Psoas muscle (tissue), 8 donors: ENCODE data around the gene TMEM258. TPM values are rescaled to one million over a fixed set of nuclear protein-coding genes. Genes with fewer than 3 reads are reported as not detected.

Experiments
- ATAC-seq, 4 donors: fragments of 200-7000 bp; cut with Tn5 transposase; one replicate each; pipeline ENCODE4 v1.9.1; 2020; ENCODE audit warnings: moderate library complexity in 3 of 4, mild to moderate bottlenecking in 2 of 4
- DNase-seq, 2 donors: peaks; one replicate each; pipeline ENCODE4 v3.0.0-alpha.2; 2020
- H3K27ac ChIP-seq: fragments of 200-600 bp; one replicate; pipeline ENCODE4 v1.8.0; 2022
- H3K27me3 ChIP-seq, 3 donors: fragments of 200-600 bp in 1 of 3; one replicate each; pipeline versions ENCODE4 v1.6.1 to v1.8.0; 2013 to 2022; ENCODE audit warnings: low read length in 2 of 3, mild to moderate bottlenecking in 2 of 3, moderate library complexity in 1 of 3; ENCODE audit not compliant: insufficient read depth in 3 of 3
- H3K36me3 ChIP-seq, 2 donors: fragments of 200-600 bp in 1 of 2; one replicate each; pipeline versions ENCODE4 v1.6.1 to v1.8.0; 2013 to 2022; ENCODE audit warnings: low read depth in 1 of 2, mild to moderate bottlenecking in 1 of 2, moderate library complexity in 1 of 2; ENCODE audit not compliant: insufficient read depth in 1 of 2
- H3K4me1 ChIP-seq: fragments of 200-600 bp; one replicate; pipeline ENCODE4 v1.8.0; 2022
- H3K4me3 ChIP-seq: fragments of 200-600 bp; one replicate; pipeline ENCODE4 v1.8.0; 2022; ENCODE audit warnings: mild to moderate bottlenecking
- H3K9me3 ChIP-seq: fragments of 200-600 bp; one replicate; pipeline ENCODE4 v1.8.0; 2022
- WGBS, 3 donors: extraction: QIAGEN DNeasy Blood & Tissue Kit; methylation state at CpG; one replicate each; pipeline versions ENCODE4 v1.1.6 to v1.1.7; 2013; 5-methylcytosine and 5-hydroxymethylcytosine counted together
- intact Hi-C, 2 donors: fragments of 100-400 bp; cut with DNase I; formaldehyde crosslinking; loops; one replicate each; pipeline versions ENCODE4 v1.11.0 to v1.14.2; 2022
- polyA plus RNA-seq, 3 donors: library from polyadenylated mRNA; stranded (reverse); fragments of 200-250 nt; gene quantifications; one replicate each; pipeline ENCODE4 v1.2.3, GENCODE V29; 2013
- total RNA-seq, 4 donors: library from RNA; stranded (reverse); fragmentation: NEBNext Ultra II Directional in 2 of 4; extraction: Animal tissue kit (Norgen Biotek cat#: 25700) in 2 of 4; gene quantifications; one replicate each; pipeline versions ENCODE4 v1.2.1 to v1.2.4, GENCODE V29; 2021 to 2023
- TF ChIP-seq, protein P1 (sequence below): fragments of 200-600 bp; IDR thresholded peaks from one replicate; pipeline ENCODE4 v1.8.0; 2022; ENCODE audit warnings: antibody characterized with exemption
- donor health status: healthy with polysubstance abuse.
- donor health status: DM: no; HTN: no; CAD: no; lungs with moderate emphysema.
- donor health status: Bipolar disorder and iron deficiency.
- donor health status: healthy.
- donor health status: DM: yes; HTN: yes; CAD: no.
- donor health status: DM: no; HTN: no; CAD: no.
- donor health status: DM: no; HTN: no; CAD: no.
- donor health status: DM: yes; HTN: yes; CAD: no.

The TMEM258 gene
- total and polyA plus RNA-seq, 7 donors = 76.0 to 177 (median 93.2) TPM

DNA sequence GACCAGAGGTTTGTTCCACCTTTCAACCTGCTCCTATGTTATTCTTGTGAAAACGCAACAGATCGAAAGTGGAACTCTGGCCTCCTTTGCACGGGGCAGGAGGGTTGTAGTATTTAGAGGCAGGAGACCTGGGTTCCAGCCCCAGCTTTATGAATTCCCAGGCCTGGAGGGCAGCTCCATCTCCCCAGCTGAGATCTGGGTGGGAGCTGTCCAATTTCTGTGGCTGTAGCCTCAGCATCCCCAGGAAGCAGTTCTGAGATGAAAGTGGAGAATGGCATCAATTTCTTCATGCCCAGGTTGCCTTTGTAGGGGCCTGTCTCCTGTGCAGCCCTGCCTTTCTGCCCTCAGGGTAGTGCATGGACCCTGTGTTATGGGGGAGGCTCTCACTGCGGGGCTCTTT is 39.8 kb upstream of the TMEM258 start:
- peaks cover 12% of the 10 kb centered on the region for H3K4me1 ChIP-seq

DNA sequence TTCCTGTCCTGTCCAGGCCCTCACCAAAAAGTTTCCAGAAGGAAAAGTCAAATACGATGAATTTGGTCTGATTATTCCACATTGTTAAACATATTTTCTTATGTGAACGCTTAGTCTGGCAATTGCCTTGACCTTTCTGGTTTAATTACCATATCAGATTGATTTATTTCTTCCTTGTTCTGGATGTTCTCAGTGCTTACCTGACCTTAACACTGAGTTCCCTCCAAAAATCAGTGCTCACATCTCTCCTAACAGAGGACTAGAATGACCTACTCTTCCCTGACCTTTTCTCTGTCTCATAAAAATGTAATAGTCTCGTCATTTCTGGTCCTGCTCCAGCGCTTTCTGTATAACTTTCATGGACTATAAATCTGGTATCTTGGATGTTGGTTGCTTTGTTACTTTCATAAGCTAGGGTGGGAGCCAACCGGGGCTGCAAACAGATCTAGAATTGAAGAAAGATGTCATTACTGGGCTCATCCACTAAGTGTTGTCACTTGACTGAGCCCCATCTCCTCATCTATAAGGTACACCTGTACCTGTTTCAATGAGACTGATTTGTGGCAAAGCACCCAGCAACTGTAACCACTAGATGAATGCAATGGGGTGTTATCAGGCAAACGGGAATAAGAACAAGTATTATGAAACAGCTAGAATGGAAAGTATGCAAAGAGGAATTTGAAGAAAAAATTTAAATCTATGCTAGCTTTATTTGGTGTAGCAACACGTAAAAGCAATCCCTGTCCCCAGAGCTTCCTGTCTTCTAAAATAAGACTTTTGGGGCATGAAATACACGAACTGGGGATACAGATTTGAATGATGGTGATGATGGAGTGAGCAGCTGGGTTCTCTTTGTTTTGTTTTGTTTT is 38.1 kb upstream of the TMEM258 start:
- DNase-seq (no peak), ATAC-seq (no peak)
- intact Hi-C loops = no loop called here
- TF ChIP-seq, protein P1, sequence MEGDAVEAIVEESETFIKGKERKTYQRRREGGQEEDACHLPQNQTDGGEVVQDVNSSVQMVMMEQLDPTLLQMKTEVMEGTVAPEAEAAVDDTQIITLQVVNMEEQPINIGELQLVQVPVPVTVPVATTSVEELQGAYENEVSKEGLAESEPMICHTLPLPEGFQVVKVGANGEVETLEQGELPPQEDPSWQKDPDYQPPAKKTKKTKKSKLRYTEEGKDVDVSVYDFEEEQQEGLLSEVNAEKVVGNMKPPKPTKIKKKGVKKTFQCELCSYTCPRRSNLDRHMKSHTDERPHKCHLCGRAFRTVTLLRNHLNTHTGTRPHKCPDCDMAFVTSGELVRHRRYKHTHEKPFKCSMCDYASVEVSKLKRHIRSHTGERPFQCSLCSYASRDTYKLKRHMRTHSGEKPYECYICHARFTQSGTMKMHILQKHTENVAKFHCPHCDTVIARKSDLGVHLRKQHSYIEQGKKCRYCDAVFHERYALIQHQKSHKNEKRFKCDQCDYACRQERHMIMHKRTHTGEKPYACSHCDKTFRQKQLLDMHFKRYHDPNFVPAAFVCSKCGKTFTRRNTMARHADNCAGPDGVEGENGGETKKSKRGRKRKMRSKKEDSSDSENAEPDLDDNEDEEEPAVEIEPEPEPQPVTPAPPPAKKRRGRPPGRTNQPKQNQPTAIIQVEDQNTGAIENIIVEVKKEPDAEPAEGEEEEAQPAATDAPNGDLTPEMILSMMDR = no peak
- 45 to 61% (median 47%) methylated on average over 8 of the region's 8 CpGs for WGBS, 3 donors
- peak overlapping the region; percentile 42 for H3K27ac ChIP-seq
- H3K36me3 ChIP-seq = no peaks in the 10 kb centered on the region
- H3K27me3 ChIP-seq = peaks cover 0 to 30% (median 10%) of the 10 kb centered on the region in 3 donors
- no peak overlapping the region for H3K4me3 ChIP-seq
- H3K4me1 ChIP-seq = peaks cover 12% of the 10 kb centered on the region
- H3K9me3 ChIP-seq = no peaks in the 10 kb centered on the region

More for the DNA sequence above, 39.8 kb upstream of the TMEM258 start:
- ATAC-seq (no peak), DNase-seq (no peak)
- Histone ChIP-seq H3K4me3 (no peak overlapping the region), H3K9me3 (no peaks in the 10 kb centered on the region), H3K27me3 (peaks cover 0 to 22% (median 7%) of the 10 kb centered on the region in 3 donors), H3K27ac (no peak overlapping the region), H3K36me3 (no peaks in the 10 kb centered on the region)
- 86 to 94% (median 91%) methylated on average over 4 of the region's 4 CpGs for WGBS, 3 donors
- intact Hi-C loops = no loop called here
- TF ChIP-seq, protein P1 = no peak

DNA sequence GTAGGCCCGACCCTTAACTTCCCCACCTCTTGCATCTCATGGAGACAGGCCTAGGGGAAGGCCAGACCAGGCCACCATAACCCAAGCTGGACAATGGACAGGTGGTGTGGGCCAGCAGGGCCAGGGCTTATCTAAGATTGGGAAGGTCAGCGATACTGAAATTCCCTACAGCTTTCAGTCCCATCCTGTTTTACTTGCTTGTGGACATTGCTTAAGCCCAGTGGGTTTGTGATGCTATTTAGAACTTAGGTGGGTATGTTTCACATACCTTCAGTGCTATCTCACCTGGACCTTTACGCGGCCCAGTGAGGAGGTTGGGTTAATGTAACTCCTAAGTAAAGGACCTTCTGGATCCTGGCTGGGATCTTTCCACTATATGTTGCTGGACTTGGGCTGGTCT is 37.4 kb upstream of the TMEM258 start:
- intact Hi-C loops = no loop called here
- Histone ChIP-seq H3K36me3 (no peaks in the 10 kb centered on the region), H3K27ac (peak overlapping the region; percentile 39), H3K27me3 (peaks cover 0 to 30% (median 10%) of the 10 kb centered on the region in 3 donors), H3K4me1 (peaks cover 12% of the 10 kb centered on the region), H3K4me3 (peak overlapping the region; percentile 60), H3K9me3 (no peaks in the 10 kb centered on the region)
- 72 to 80% (median 77%) methylated on average over 4 of the region's 4 CpGs for WGBS, 3 donors
- TF ChIP-seq, protein P1 = no peak
- DNase-seq = no peak
- no peak for ATAC-seq

DNA sequence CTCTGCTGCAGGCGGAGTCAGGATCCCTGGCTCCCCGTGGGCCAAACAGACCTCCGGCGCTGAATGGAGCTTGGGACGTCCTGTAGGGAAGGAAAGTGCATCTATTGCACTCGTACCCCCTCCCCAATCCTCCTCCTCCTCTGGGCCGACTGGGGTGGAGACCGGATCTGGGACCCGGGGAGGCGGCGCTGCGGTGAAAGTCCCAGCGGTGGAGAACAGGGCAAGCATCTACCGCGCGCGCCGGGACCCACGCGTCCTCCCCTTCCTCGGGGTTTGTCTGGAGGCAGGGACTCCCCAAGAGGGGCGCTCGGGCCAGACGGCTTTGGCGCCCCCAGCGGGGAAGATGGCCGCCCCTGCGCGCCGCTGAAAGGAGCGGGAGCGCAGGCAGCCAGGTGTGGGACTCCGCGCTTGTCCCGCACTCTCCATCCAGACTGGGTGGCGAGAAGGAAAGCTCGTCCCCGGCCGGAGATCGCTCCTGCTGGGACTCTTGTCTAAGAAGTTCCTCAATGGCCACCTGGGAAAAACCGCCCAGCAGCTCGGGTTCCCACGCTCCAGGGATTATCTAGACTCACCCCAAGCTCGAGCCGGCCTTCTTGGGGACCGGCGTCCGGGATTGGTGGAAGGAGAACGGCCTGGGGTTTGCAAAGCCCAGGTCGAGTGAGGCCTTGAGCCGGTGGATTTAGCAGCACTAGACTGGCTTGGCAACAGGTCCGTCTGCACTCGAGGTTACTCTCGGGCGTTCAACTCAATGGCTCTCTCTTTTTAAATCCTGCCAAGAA is 36.4 kb upstream of the TMEM258 start:
- DNase-seq (peak; percentile 27 to 63), ATAC-seq (peak in 3 of 4 donors; percentile 38 to 48 (median 45))
- 2 to 4% (median 3%) methylated on average over 44 to 55 of the region's 55 CpGs for WGBS, 3 donors
- Histone ChIP-seq H3K36me3 (no peaks in the 10 kb centered on the region), H3K4me1 (peaks cover 12% of the 10 kb centered on the region), H3K4me3 (peak overlapping the region; percentile 60), H3K27ac (peak overlapping the region; percentile 41), H3K9me3 (no peaks in the 10 kb centered on the region), H3K27me3 (peaks cover 0 to 30% (median 10%) of the 10 kb centered on the region in 3 donors)
- intact Hi-C loops = no loop called here
- TF ChIP-seq, protein P1 = peak; percentile 22
